Activated CD8-positive, alpha-beta memory T cell treated with anti-CD3 and anti-CD28 coated beads for 4 hours (primary cell): Measurements from ENCODE around the gene RPLP2.
A peak's percentile ranks its signal among the peaks of the same experiment; 100 is the strongest.

Experiments
- DNase-seq, 2 donors: peaks; one replicate each; pipeline ENCODE4 v3.0.0-alpha.2; 2020; ENCODE audit warnings: low read depth in 2 of 2

Gene RPLP2

GRCh38 chr11:824292-824880 lies 14.6 kb downstream of the RPLP2 start:
- no peak for DNase-seq

- DNase-seq: no peak
Measured at GRCh38 chr11:824942-825341, 15.2 kb downstream of the RPLP2 start.

- DNase-seq: no peak
Measured at GRCh38 chr11:825366-826226, 15.8 kb downstream of the RPLP2 start.

GRCh38 chr11:826227-826621 lies 16.5 kb downstream of the RPLP2 start:
- DNase-seq: no peak

- DNase-seq: no peak
Measured at GRCh38 chr11:826836-827145, 17.0 kb downstream of the RPLP2 start.

GRCh38 chr11:827146-827896 lies 17.6 kb downstream of the RPLP2 start:
- no peak for DNase-seq

GRCh38 chr11:827897-828192 lies 18.1 kb downstream of the RPLP2 start, which contains the start of gene CRACR2B:
Gene CRACR2B (plus strand): TSS chr11:827919. CDS start chr11:828608, 689 bp downstream.
- no peak for DNase-seq

GRCh38 chr11:828506-829175 lies 18.9 kb downstream of the RPLP2 start:
- DNase-seq: no peak

- DNase-seq: no peak
Measured at GRCh38 chr11:829176-829846, 19.5 kb downstream of the RPLP2 start.

GRCh38 chr11:829847-830294 lies 20.1 kb downstream of the RPLP2 start:
- no peak for DNase-seq

GRCh38 chr11:830295-831117 lies 20.7 kb downstream of the RPLP2 start:
- peak; percentile 28 to 44 for DNase-seq

GRCh38 chr11:831118-831864 lies 21.5 kb downstream of the RPLP2 start:
- DNase-seq: no peak

- DNase-seq: no peak
Measured at GRCh38 chr11:831961-832528, 22.3 kb downstream of the RPLP2 start.

- peak in 1 of 2 donors; percentile 28 for DNase-seq
Measured at GRCh38 chr11:832529-833113, 22.9 kb downstream of the RPLP2 start, which contains the start of gene CD151. Gene CD151 (plus strand): TSS chr11:832952. CDS start chr11:836070, 3,118 bp downstream.

GRCh38 chr11:833114-833791 lies 23.5 kb downstream of the RPLP2 start:
- DNase-seq: no peak

GRCh38 chr11:833849-834311 lies 24.1 kb downstream of the RPLP2 start:
- DNase-seq: no peak

GRCh38 chr11:834371-835316 lies 24.9 kb downstream of the RPLP2 start:
- no peak for DNase-seq
